ENCODE results near the gene NFATC1.

NFATC1 gene

DNA sequence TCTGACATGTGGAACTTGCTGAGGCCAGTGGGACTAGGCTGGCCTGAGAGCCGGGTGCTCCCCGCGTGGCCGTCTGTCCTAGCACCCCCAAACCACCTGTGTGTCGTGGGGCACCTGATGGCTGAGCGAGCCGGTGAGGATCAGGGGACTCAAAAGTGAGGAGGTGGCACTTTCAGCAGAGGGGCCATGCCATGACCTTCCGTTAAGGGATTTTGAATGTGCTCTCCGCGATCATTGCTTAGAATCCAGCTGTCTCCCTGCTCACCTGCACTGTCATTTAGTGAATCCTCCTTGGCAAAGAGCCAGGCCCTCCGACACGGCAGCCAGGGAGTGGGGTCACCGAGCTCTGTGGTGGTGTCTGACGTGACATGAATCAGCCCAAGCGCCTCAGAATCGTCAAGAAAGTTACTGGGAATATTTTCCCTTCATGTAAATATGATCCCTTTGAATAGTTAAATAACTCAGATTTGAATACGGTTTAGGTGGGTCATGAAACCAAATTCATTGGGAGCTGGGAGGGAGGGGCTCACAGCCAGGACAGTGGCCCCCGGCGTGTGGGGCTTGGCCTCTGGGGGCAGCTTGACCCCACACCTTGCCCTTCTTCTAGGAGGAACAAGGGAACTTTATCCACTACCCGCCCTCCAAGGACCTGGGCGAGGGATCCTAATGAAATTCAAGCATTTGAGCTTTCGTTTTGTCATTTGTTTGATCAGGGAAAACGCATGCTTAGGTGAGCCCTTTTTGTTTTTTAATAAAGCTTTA, 9.5 kb downstream of the NFATC1 start:
- DNase-seq (peak; percentile 77), ATAC-seq (no peak)

DNA sequence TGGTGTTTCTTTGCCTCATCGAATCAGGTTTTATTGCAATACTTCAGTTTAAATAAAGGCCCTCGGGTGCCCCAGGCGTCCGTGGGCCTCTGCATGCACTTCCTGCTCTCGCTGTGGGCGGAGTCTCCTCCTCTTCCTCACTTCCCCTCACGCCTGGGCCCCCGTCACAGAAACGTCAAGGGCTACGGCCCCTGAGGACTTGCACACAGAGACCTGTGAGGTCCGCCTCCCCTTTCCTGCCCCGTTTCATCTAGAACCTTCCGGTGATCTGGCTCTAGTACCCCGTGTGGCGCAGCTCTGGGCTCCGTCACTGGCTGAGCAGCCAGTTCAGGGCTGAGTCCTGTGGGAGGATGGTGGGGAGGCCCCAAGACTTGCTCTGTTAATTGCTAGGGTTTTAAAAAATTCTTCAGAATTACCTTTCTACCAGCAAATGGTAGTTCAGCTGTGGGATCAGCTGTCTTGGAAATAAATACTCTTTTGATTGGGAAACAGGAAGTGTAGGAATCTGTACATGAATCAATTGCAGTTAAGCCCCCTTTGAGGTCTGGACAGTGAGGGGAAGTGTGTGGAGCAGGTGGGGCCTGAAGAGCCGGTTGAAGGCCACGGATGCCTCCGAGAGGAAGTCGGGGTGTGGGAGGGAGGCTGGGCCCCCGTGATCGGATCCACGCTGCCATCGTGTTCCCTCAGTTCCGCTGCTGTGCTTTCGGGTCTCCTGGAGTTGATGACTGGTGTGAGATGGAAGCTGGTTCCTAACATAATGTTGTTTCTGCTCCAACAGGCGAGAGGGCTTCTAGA, 10.2 kb downstream of the NFATC1 start:
- DNase-seq (peak; percentile 88), ATAC-seq (peak; percentile 83)

DNA sequence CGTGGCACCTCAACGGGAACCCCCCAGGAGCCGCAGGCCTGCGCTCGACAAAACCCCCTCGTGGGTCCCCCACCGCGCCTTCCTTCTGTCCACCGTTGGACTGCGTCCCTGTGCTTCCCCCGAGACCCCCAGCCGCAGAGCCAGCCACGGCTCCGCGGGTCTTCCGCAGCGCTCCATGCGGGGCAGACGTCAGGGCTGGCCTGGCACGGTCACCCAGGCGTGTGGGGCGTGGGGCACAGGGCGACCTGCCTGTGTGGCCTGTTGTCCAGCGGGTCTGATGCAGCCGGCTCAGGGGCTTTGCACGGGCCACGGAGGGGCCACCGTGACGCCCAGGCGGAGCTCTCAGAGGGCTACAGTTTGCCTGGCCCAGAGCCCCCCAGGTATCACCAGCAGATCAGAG, 11.0 kb downstream of the NFATC1 start:
- ATAC-seq = no peak
- no peak for DNase-seq

DNA sequence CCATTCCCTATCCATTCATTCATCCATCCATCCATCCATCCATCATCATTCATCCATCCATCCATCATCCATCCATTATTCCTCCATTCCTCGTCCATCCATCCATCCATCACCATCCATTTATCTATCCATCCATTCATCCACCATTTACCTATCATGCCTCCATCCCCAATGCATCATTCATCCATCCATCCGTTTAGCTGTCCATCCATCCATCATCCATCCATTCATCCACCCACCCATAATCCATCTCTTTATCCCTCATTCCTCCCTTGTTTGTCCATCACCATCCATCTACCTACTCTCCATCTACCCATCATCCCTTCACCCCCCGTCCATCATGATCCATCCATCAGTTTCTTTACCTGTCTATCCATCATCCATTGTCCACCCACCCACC, 13.6 kb downstream of the NFATC1 start:
- ATAC-seq = no peak
- no peak for DNase-seq

DNA sequence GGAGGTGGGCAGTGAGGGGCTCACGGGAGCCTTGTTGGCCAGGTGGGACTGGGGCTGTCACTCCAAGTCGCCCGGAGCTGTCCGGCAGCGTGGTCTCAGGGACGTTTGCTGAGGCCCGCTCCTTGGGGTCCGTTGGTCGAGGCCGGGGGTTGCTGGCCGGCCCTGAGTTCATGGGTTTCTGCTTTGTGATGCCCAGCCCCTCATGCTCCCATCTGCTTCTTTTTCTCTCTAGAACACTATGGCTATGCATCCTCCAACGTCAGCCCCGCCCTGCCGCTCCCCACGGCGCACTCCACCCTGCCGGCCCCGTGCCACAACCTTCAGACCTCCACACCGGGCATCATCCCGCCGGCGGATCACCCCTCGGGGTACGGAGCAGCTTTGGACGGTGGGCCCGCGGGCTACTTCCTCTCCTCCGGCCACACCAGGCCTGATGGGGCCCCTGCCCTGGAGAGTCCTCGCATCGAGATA, 14.5 kb downstream of the NFATC1 start:
- ATAC-seq = no peak
- no peak for DNase-seq

DNA sequence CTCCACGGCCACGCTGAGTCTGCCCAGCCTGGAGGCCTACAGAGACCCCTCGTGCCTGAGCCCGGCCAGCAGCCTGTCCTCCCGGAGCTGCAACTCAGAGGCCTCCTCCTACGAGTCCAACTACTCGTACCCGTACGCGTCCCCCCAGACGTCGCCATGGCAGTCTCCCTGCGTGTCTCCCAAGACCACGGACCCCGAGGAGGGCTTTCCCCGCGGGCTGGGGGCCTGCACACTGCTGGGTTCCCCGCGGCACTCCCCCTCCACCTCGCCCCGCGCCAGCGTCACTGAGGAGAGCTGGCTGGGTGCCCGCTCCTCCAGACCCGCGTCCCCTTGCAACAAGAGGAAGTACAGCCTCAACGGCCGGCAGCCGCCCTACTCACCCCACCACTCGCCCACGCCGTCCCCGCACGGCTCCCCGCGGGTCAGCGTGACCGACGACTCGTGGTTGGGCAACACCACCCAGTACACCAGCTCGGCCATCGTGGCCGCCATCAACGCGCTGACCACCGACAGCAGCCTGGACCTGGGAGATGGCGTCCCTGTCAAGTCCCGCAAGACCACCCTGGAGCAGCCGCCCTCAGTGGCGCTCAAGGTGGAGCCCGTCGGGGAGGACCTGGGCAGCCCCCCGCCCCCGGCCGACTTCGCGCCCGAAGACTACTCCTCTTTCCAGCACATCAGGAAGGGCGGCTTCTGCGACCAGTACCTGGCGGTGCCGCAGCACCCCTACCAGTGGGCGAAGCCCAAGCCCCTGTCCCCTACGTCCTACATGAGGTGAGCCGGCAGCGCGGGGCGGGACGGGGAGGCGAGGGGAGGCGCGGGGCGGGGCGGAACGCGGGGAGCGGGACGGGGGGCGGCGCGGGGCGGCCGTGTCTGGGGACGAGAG, 15.2 kb downstream of the NFATC1 start:
- DNase-seq = no peak

DNA sequence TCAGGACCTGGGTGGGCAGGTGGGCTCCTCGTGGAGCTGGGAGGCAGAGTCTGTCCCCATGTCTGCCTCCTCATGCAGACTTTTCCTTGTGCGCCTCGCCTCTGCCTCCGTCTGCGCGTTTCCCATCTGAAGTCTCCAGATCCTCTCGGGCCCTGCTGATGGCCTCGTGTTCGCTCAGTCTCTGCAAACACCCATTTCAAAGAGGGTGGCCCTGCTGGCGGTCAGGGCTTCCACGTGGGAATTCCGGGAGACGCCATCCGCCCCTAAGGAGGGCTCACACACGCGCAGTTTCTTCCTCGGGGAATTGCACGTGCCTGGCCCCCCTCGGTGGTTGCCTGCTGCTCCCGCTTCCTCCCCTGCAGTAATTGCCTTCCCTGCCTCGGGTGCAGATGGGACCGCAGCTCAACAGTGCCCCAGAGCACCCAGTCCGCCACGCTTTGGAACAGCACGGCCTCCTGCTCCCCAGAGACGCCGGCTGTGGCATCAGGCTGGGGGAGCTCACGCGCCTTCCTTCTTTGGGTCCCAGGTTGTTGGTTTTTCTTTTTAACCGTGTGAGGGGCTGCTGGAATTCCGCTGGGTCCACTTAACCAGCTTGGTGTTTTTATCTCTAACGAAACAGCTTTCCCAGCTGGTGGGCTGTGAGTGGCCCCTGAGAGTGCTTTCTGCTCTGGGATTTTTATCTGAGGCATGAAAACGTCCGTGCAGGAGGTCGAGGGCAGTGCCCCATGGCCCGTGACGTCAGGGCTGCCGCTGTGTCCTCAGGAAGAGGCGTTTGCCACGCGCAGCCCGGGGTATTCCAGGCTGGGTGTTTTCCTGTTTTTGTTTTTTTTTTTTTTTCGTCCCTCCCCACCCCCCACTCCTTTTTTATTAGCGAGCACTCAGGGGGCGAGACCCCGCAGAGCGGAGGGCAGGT, 16.1 kb downstream of the NFATC1 start:
- DNase-seq (no peak), ATAC-seq (no peak)

More for the DNA sequence above, 15.2 kb downstream of the NFATC1 start:
- ATAC-seq = no peak

DNA sequence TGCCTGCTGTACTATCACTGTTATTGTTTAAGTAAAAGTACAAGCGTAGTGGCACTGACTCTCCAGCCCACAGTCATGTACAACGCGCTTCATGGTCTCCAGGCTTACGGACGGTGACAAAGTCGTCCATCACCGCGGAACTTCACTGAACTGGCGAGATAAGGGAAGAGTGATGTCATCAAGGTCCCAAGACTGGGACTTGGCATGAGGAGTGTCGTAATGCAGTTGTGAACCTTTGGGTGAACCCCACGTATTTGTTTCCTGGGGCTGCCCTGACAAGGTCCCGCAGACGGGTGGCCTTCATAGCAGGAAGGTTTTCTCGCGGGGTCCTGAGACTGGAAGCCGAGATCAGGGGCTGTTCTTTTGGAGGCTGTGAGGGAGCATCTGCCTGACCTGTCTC, 17.3 kb downstream of the NFATC1 start:
- DNase-seq = no peak
- ATAC-seq = no peak

DNA sequence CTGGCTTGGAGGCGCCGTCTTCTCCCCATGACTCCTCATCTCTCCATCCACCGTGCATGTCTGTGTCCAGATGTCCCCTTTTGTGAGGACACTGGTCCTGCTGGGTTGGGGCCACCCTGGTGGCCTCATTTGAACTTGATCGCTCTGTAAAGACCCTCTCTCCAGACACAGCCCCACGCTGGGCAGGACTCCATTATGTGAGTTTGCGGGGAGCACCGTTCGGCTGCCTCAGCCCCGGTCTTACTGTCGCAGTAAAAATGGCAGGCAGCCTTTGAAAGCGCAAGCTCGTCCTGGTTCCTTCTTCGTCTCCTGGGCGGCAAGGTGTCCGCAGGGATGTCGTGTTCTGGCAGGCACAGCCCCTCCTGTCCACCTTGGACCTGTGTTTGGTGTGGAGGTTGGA, 17.7 kb downstream of the NFATC1 start:
- no peak for ATAC-seq
- no peak for DNase-seq

DNA sequence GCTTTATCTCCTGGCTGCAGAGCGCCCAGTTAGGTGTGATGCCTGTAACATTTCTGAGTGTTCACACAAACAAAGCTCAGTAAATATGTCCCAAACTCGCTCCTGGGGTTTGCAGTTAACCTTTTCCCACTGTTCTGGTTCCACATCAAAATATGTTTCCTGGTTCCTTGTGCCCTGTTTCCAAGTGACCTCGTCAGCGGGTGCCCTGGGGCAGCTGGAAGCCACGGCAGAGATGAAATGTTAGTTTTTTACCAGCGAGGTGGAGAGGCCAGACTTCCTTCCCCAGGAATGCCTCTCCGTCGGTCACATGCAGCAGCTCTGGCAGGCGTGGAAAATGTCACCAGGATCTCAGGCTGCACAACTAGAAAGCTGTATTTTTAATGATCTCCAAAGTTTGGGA, 18.2 kb downstream of the NFATC1 start:
- ATAC-seq (no peak), DNase-seq (no peak)

DNA sequence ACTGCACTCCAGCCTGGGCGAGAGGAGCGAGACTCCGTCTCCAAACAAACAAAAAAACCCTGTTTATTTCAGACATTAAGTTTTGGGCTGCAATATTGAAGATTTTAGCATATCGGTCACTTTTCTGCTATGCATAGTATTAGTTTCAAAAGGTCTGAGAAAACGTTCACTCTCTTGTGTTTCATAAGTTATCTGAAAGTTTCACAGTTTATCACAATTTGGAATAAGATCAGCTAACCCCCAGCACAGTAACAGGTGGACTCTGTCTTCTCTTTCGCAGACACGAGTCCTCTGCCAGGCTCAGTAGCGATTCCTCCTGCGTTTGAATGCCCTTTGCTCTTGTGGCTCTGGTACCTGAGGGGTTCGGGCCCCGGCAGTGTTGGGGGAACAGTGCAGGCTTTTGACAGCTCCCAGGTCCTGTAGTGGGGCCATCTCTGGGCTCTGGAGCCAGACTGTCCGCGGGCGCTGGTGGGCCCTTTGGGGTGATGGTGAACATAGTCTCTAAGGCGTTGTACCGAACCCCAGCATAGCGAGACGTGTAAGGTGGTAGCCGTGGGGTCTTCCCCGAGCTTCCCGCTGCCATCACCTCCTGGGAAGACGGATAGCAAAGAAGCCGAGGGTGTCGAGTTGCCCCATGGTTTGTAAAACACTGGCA, 20.4 kb downstream of the NFATC1 start:
- DNase-seq = no peak
- no peak for ATAC-seq

DNA sequence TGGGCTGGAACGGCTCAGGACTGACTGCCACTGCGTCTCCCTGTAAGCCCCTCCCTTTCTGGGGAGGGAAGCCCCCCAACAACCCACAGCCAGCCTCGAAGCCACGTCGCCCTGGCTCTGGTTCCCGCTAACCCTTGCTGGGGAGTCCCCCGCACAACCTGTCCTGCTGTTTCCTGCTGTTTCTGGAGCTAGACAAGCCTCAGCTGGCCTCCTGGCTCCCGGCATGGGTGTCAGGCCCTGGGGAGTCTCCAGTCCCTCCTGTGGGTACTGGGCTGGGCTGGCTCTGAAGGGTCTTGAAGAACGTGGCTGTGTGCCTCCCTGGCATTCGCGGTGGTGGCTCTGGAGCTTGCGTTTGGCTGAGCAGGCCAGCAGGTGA, 20.9 kb downstream of the NFATC1 start:
- DNase-seq = no peak
- no peak for ATAC-seq

DNA sequence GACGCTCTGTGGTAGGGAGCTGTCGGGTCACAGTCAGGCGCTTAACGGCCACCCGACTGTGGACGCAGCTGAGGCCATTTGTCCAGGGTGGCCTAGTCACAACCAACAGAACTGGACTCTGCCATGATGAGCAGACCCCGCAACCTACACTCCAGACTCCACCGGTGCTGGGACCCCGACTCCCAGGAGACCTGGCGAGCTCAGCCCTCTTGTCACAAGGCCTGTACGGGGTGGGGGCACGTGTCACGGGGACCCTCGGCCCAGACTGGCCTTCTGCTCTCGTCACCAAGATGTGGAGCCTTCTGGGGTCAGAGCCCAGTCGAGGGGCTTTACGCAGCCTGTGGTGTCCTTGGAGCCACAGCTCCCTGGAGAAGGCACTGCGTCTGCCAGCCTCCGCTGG, 22.5 kb downstream of the NFATC1 start:
- no peak for ATAC-seq
- no peak for DNase-seq

DNA sequence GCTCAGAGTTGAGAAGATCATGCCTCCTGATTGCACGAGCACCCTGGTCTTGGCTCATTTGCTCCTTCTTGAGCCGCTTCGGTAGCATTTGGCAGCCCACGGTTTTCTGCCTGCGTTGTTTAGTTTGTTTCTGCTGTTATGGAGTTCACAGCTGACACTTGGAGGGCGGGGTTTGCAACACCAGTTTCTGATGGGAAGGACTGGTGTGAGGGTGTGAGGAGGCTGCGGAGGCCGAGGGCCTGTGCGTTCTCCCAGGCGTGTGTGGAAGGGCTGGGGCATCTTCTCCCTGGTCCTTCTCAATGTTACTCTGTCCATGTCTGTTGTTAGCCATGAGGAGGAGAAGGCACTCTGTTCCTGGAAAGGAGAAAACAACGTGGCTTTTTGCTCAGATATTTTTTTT, 22.9 kb downstream of the NFATC1 start:
- no peak for DNase-seq
- ATAC-seq = no peak

DNA sequence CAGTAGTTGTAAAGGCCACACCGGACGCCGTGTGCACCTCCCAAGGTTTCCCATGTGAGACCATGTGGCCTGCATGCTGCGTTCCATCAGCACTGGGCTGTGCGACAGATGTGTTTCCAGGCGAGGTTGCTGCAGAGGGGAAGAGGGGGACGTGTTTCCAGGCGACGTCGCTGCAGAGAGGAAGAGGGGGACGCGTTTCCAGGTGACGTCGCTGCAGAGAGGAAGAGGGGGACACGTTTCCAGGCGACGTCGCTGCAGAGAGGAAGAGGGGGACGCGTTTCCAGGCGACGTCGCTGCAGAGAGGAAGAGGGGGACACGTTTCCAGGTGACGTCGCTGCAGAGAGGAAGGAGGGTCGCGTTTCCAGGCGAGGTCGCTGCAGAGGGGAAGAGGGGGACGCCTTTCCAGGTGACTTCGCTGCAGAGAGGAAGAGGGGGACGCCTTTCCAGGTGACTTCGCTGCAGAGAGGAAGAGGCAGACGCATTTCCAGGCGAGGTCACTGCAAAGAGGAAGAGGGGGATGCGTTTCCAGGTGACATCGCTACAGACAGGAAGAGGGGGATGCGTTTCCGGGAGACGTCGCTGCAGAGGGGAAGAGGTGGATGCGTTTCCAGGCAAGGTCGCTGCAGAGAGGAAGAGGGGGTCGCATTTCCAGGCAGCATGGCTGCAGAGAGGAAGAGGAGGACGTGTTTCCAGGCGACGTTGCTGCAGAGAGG, 24.5 kb downstream of the NFATC1 start:
- DNase-seq (no peak), ATAC-seq (no peak)

DNA sequence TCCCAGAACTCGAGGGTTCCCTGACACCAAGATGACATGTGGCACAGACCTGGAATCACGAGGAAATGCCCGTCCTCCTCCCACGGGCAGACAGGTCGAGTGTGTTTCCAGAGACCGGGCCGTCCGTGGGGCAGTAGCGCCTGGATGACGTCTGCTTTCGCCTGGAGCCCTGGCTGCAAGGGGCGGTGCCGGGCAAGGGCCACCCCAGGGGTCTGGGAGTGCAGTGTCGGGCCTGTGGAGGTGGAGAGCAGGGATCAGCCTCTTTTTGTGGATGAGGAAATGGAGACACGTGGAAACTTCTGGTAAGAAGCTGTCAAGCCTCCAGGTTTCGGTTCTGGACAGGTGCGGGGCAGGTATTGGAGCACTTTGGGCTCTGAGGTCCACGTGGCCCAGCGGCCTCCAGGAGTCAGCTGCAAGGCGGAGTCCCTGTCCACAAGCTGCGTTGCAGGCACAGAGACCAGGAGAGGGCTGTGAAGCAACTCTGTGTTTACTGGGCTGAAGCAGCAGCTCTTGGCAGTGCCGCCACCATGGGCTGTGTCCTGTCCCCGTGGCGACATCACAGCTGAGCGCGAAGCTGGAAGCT, 25.6 kb downstream of the NFATC1 start:
- DNase-seq (no peak), ATAC-seq (no peak)

DNA sequence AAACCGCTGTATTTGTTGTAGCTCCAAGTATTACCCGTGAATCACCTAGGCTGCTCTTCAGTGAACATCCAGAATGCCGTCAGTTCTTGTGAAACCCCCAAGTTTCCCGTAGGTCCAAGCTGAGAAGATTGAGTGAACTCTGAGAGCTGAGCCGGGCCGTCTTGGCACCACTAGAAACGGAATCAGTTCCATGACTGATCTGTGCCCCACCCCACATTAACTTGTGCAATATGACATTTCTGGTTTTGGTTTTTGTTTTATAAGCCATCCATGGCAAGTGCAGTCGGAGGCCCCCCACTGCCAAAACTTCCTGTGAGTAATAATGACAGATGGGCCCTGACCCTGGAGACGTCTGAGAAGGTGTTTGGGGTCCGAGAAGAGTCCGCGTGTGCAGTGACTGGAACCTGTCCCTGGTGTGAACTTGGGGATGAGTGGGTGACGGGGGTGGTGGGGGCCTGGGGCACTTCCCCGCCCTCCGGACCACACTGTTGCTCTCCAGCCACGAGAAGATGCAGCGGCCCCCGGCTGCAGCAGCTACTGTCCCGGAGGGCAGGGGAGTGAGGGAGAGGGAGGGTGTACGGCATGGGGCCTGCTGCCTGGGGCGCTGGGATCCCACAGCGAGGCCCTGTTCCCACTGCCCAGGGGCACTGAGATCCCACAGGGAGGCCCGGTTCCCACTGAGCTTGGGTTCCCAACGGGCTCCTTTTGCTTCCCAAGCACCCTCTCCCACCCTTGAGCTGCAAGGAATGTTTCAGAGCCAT, 26.5 kb downstream of the NFATC1 start:
- DNase-seq = no peak
- ATAC-seq = peak; percentile 22

DNA sequence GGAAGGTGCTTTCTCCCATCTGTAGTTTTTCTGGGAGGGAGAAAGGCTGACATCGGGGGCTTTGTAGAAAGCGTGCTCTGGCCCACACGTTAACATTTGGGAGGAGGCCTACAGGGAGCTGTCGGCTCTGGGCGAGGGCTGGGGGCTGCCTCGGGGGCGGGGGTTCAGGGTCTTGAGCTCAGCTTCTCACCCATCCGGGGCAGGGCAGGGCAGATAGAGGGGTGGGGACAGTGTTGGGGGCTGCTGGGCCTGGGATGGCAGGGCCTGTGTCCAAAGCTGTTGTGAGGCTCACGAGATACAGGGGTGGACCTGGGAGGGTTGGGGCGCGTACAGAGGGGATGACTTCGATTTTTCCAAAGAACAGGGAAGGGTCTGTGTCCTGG, 27.0 kb downstream of the NFATC1 start:
- DNase-seq (no peak), ATAC-seq (no peak)

All from stimulated activated naive CD8-positive, alpha-beta T cell treated with anti-CD3 and anti-CD28 coated beads, Interleukin-15, Interleukin-2, amounts not matched to agents 100 U/mL and 50 U/mL, for 24 hours (primary cell).